H1 (cell line): ENCODE data around the gene PAX7. TPM values are rescaled to one million over a fixed set of nuclear protein-coding genes. Genes with fewer than 3 reads are reported as not detected.

Experiments
- ATF2 ChIP-seq: IDR thresholded peaks from 2 replicates; pipeline ENCODE4 v1.6.1; 2012; ENCODE audit warnings: low read length, inconsistent platforms
- ATF3 ChIP-seq: IDR thresholded peaks from 2 replicates; pipeline ENCODE4 v1.6.1; 2011; ENCODE audit warnings: low read depth, mild to moderate bottlenecking, low read length; ENCODE audit not compliant: insufficient read depth
- CBX5 ChIP-seq: fragments of 300-800, 300-1000 bp; sonication (generic); IDR thresholded peaks from 2 replicates; pipeline ENCODE4 v1.7.1; 2016; ENCODE audit warnings: antibody characterized with exemption, low read length, low read depth
- CHD2 ChIP-seq: IDR thresholded peaks from 2 replicates; pipeline ENCODE4 v1.6.1; 2012; ENCODE audit warnings: low read length, improper control_type of control experiment
- SIRT6 ChIP-seq: IDR thresholded peaks from one replicate; pipeline ENCODE4 v1.7.1; 2012; ENCODE audit warnings: low read length, inconsistent platforms
- TAF1 ChIP-seq: IDR thresholded peaks from 2 replicates; pipeline ENCODE4 v1.6.1; 2011; ENCODE audit warnings: mild to moderate bottlenecking, low read depth, low read length
- polyA plus RNA-seq, 7 experiments: library from polyadenylated mRNA; depleted of rRNA in 3 of 7; stranded (reverse) in 5 of 7; unstranded in 2 of 7; fragments of >200 nt in 5 of 7; fragments of 200-250 nt in 2 of 7; gene quantifications; 1 replicate in 5 of 7; 2 replicates in 1 of 7; 4 replicates in 1 of 7; pipeline versions ENCODE4 v1.2.1 to v1.2.3, GENCODE V29; 2011 to 2013; ENCODE audit warnings: missing spikeins in 2 of 7, mixed read lengths in 2 of 7
- total RNA-seq: library from RNA; stranded (reverse); fragmentation: NEBNext Ultra II Directional; extraction: Animal tissue kit (Norgen Biotek cat#: 25700); gene quantifications from 2 replicates; pipeline ENCODE4 v1.2.1, GENCODE V29; 2021

Gene PAX7
- total and polyA plus RNA-seq, 2 of the 8 experiments (the other 6 are each of a cell fraction or from before 2014, with no cell fraction given), result not detected

- no peak for TF ChIP-seq ATF2
- TF ChIP-seq CBX5, result no peak
- TF ChIP-seq SIRT6, result no peak
- no peak for TF ChIP-seq TAF1
- no peak for TF ChIP-seq ATF3
- no peak for TF ChIP-seq CHD2
These were observed 36.7 kb downstream of the PAX7 start (continued) for GRCh38 chr1:18667333-18667732.
